IgD-negative memory B cell (primary cell): ENCODE data around the gene CD207. TPM values are rescaled to one million over a fixed set of nuclear protein-coding genes. Genes with fewer than 3 reads are reported as not detected.
"Not testable (repeated sequence)": the region's sequence is repeated elsewhere in the genome, so short reads cannot be mapped to it uniquely, and the experiment has no call there.

Experiments used
- H3K27ac Mint-ChIP-seq, 3 donors: one replicate each; pipeline ENCODE4 v1.8.0; 2020 to 2022; ENCODE audit warnings: mild to moderate bottlenecking in 3 of 3, mixed read lengths in 3 of 3, moderate library complexity in 1 of 3
- H3K27me3 Mint-ChIP-seq: one replicate; pipeline ENCODE4 v1.8.0; 2021; ENCODE audit warnings: mixed read lengths
- H3K36me3 Mint-ChIP-seq: one replicate; pipeline ENCODE4 v1.8.0; 2020; ENCODE audit warnings: mild to moderate bottlenecking, mixed read lengths
- H3K4me1 Mint-ChIP-seq, 3 donors: one replicate each; pipeline ENCODE4 v1.8.0; 2020 to 2022; ENCODE audit warnings: mixed read lengths in 3 of 3, mild to moderate bottlenecking in 1 of 3
- H3K4me3 Mint-ChIP-seq, 4 donors: one replicate each; pipeline ENCODE4 v1.8.0; 2020 to 2022; ENCODE audit warnings: mild to moderate bottlenecking in 4 of 4, mixed read lengths in 4 of 4, moderate library complexity in 3 of 4
- H3K9me3 Mint-ChIP-seq, 3 donors: one replicate each; pipeline ENCODE4 v1.8.0; 2020 to 2021; ENCODE audit warnings: mixed read lengths in 3 of 3, mild to moderate bottlenecking in 1 of 3
- polyA plus RNA-seq: library from polyadenylated mRNA; unstranded; fragments of 300-500 nt; fragmentation: Illumina TruSeq; gene quantifications from one replicate; pipeline ENCODE4 v1.2.3, GENCODE V29; 2021

CD207 gene
- polyA plus RNA-seq: not detected

GRCh38 chr2:70835643-70836042 is at the start of gene CD207:
CD207 (minus strand) TSS chr2:70835816; CDS start chr2:70835776, 40 bp downstream.
- no peaks in the 10 kb centered on the region for H3K4me1 Mint-ChIP-seq
- H3K27me3 Mint-ChIP-seq: peaks cover 23% of the 10 kb centered on the region
- H3K9me3 Mint-ChIP-seq: peaks cover 0 to 2% (median 0%) of the 10 kb centered on the region in 3 donors
- no peak within 1 kb of the TSS for H3K4me3 Mint-ChIP-seq
- H3K27ac Mint-ChIP-seq: peak within 1 kb of the TSS in 1 of 3 donors; percentile 63
- H3K36me3 Mint-ChIP-seq: no peaks in the 10 kb centered on the region

GRCh38 chr2:70878543-70878942 is 42.9 kb upstream of the CD207 start:
- Mint-ChIP-seq H3K27me3 (peaks cover 79% of the 10 kb centered on the region), H3K9me3 (peaks cover 2 to 11% (median 4%) of the 10 kb centered on the region in 3 donors)
- H3K27ac Mint-ChIP-seq, H3K4me1 Mint-ChIP-seq, H3K36me3 Mint-ChIP-seq, H3K4me3 Mint-ChIP-seq: not testable (repeated sequence)

- not testable (repeated sequence) for H3K4me1 Mint-ChIP-seq, H3K36me3 Mint-ChIP-seq, H3K9me3 Mint-ChIP-seq, H3K27ac Mint-ChIP-seq, H3K4me3 Mint-ChIP-seq
- H3K27me3 Mint-ChIP-seq: peaks cover 67% of the 10 kb centered on the region
Measured at GRCh38 chr2:70876138-70876537, 40.5 kb upstream of the CD207 start.

GRCh38 chr2:70873541-70873940 is 37.9 kb upstream of the CD207 start:
- peaks cover under 1 to 6% (median 2%) of the 10 kb centered on the region in 3 donors for H3K9me3 Mint-ChIP-seq
- H3K4me1 Mint-ChIP-seq: peaks cover 0 to 5% (median 0%) of the 10 kb centered on the region in 3 donors
- H3K27ac Mint-ChIP-seq: no peak overlapping the region
- H3K4me3 Mint-ChIP-seq: no peak overlapping the region
- H3K27me3 Mint-ChIP-seq: peaks cover 44% of the 10 kb centered on the region
- H3K36me3 Mint-ChIP-seq: peaks cover 2% of the 10 kb centered on the region

GRCh38 chr2:70871398-70872211 is 36.0 kb upstream of the CD207 start:
- Mint-ChIP-seq H3K27me3 (peaks cover 25% of the 10 kb centered on the region), H3K27ac (no peak overlapping the region), H3K4me3 (no peak overlapping the region), H3K9me3 (peaks cover 0 to 1% (median 0%) of the 10 kb centered on the region in 3 donors), H3K4me1 (peaks cover 0 to 5% (median 0%) of the 10 kb centered on the region in 3 donors), H3K36me3 (no peaks in the 10 kb centered on the region)

- no peak overlapping the region for H3K4me3 Mint-ChIP-seq
- H3K4me1 Mint-ChIP-seq: peaks cover 0 to 5% (median 0%) of the 10 kb centered on the region in 3 donors
- H3K36me3 Mint-ChIP-seq: no peaks in the 10 kb centered on the region
Measured at GRCh38 chr2:70870790-70871189, 35.2 kb upstream of the CD207 start.

GRCh38 chr2:70868970-70869369 is 33.4 kb upstream of the CD207 start:
- peaks cover 22% of the 10 kb centered on the region for H3K27me3 Mint-ChIP-seq
- peaks cover 0 to 5% (median 1%) of the 10 kb centered on the region in 3 donors for H3K4me1 Mint-ChIP-seq
- no peak overlapping the region for H3K4me3 Mint-ChIP-seq
- H3K27ac Mint-ChIP-seq: no peak overlapping the region
- H3K9me3 Mint-ChIP-seq: peaks cover 0 to 1% (median 0%) of the 10 kb centered on the region in 3 donors
- H3K36me3 Mint-ChIP-seq: no peaks in the 10 kb centered on the region

More at GRCh38 chr2:70870790-70871189, 35.2 kb upstream of the CD207 start:
- no peak overlapping the region for H3K27ac Mint-ChIP-seq
- H3K27me3 Mint-ChIP-seq: peaks cover 19% of the 10 kb centered on the region
- H3K9me3 Mint-ChIP-seq: peaks cover 0 to 1% (median 0%) of the 10 kb centered on the region in 3 donors

GRCh38 chr2:70861777-70862625 is 26.4 kb upstream of the CD207 start:
- Mint-ChIP-seq H3K4me3 (no peak overlapping the region), H3K27ac (no peak overlapping the region), H3K9me3 (no peaks in the 10 kb centered on the region), H3K27me3 (peaks cover 46% of the 10 kb centered on the region), H3K36me3 (no peaks in the 10 kb centered on the region), H3K4me1 (peaks cover 0 to 1% (median 1%) of the 10 kb centered on the region in 3 donors)

GRCh38 chr2:70855667-70856066 is 20.1 kb upstream of the CD207 start:
- peaks cover 2% of the 10 kb centered on the region for H3K36me3 Mint-ChIP-seq
- H3K27me3 Mint-ChIP-seq: peaks cover 14% of the 10 kb centered on the region
- no peak overlapping the region for H3K4me3 Mint-ChIP-seq
- H3K4me1 Mint-ChIP-seq: peaks cover 0 to 3% (median 0%) of the 10 kb centered on the region in 3 donors
- no peak overlapping the region for H3K27ac Mint-ChIP-seq
- no peaks in the 10 kb centered on the region for H3K9me3 Mint-ChIP-seq

GRCh38 chr2:70854411-70854810 is 18.8 kb upstream of the CD207 start:
- H3K4me3 Mint-ChIP-seq: no peak overlapping the region
- H3K36me3 Mint-ChIP-seq: peaks cover 2% of the 10 kb centered on the region
- no peaks in the 10 kb centered on the region for H3K9me3 Mint-ChIP-seq
- peaks cover 4% of the 10 kb centered on the region for H3K27me3 Mint-ChIP-seq
- H3K4me1 Mint-ChIP-seq: peaks cover 0 to 3% (median 0%) of the 10 kb centered on the region in 3 donors
- no peak overlapping the region for H3K27ac Mint-ChIP-seq

- no peak overlapping the region for H3K4me3 Mint-ChIP-seq
- H3K9me3 Mint-ChIP-seq: no peaks in the 10 kb centered on the region
- H3K4me1 Mint-ChIP-seq: peaks cover 0 to 3% (median 0%) of the 10 kb centered on the region in 3 donors
- H3K27me3 Mint-ChIP-seq: peaks cover 4% of the 10 kb centered on the region
- H3K27ac Mint-ChIP-seq: no peak overlapping the region
- H3K36me3 Mint-ChIP-seq: peaks cover 2% of the 10 kb centered on the region
Measured at GRCh38 chr2:70852824-70853223, 17.2 kb upstream of the CD207 start.

- H3K4me1 Mint-ChIP-seq: peaks cover 0 to 3% (median 0%) of the 10 kb centered on the region in 3 donors
- peaks cover 0 to under 1% (median 0%) of the 10 kb centered on the region in 3 donors for H3K9me3 Mint-ChIP-seq
- H3K27me3 Mint-ChIP-seq: no peaks in the 10 kb centered on the region
- no peak overlapping the region for H3K27ac Mint-ChIP-seq
- H3K4me3 Mint-ChIP-seq: no peak overlapping the region
- peaks cover 2% of the 10 kb centered on the region for H3K36me3 Mint-ChIP-seq
Measured at GRCh38 chr2:70851704-70852103, 16.1 kb upstream of the CD207 start.

GRCh38 chr2:70850925-70851324 is 15.3 kb upstream of the CD207 start:
- no peak overlapping the region for H3K4me3 Mint-ChIP-seq
- peaks cover 0 to 3% (median 0%) of the 10 kb centered on the region in 3 donors for H3K4me1 Mint-ChIP-seq
- H3K9me3 Mint-ChIP-seq: peaks cover 0 to 9% (median 0%) of the 10 kb centered on the region in 3 donors
- H3K36me3 Mint-ChIP-seq: peaks cover 2% of the 10 kb centered on the region
- peaks cover 3% of the 10 kb centered on the region for H3K27me3 Mint-ChIP-seq
- no peak overlapping the region for H3K27ac Mint-ChIP-seq

- no peak overlapping the region for H3K27ac Mint-ChIP-seq
- H3K9me3 Mint-ChIP-seq: peaks cover 0 to 14% (median 3%) of the 10 kb centered on the region in 3 donors
- H3K4me1 Mint-ChIP-seq: no peaks in the 10 kb centered on the region
- H3K27me3 Mint-ChIP-seq: peaks cover 24% of the 10 kb centered on the region
- H3K36me3 Mint-ChIP-seq: peaks cover 2% of the 10 kb centered on the region
- H3K4me3 Mint-ChIP-seq: no peak overlapping the region
Measured at GRCh38 chr2:70842401-70842800, 6.8 kb upstream of the CD207 start.
